Measurements from ENCODE around the gene UMAD1.
A peak's percentile ranks its signal among the peaks of the same experiment; 100 is the strongest.
"Not testable (repeated sequence)": the region's sequence is repeated elsewhere in the genome, so short reads cannot be mapped to it uniquely, and the experiment has no call there.

UMAD1 gene

DNA sequence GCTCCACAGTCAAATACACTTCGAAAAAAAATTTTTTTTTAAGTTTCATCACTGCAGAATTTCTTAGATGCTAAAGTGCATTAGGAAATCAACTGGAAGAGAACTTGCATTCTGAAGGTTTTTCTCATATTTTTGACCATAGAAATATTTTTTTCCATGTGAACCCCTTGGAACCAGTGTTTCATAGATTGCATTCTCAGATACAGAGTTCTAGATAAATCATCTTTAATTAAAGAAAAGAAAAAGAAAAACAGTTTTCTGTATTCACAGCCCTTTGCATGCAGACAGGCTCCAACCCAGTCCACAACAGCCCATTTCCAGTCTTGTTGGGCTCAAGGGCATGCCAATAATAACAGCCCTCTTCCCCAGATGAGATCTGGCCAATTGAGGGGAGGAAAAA, 153.4 kb downstream of the UMAD1 start:
- FAIRE-seq (no peak), DNase-seq (ENCODE audit: insufficient read length) (no peak)
- TF ChIP-seq POLR2A (IDR thresholded peaks at IDR 0.05; ENCODE audit: low read depth, low read length) (no peak), POLR2AphosphoS5 (IDR thresholded peaks at IDR 0.05; ENCODE audit: low read depth, low read length) (no peak), TAF1 (IDR thresholded peaks at IDR 0.05; ENCODE audit: borderline replicate concordance, low read depth, low read length) (no peak)

DNA sequence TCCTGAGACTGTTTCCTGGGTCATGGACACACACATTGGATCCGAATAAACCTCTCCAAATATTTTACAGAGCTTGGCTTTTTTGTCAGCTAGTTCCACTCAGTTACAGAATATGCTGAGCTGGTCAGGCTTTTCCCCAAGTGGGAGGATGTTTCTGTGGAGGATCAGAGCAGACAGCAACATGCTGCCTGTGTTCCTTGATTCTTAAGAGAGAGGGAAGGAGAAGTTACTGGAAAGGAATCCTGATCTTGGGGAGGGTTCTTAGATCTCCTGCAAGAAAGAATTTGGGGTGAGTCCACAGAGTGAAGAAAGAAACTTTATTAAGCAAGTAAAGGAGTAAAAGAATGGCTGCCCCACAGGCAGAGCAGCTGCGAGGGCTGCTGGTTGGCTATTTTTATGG, 154.7 kb downstream of the UMAD1 start:
- TF ChIP-seq TAF1 (IDR thresholded peaks at IDR 0.05; ENCODE audit: borderline replicate concordance, low read depth, low read length), result no peak
- TF ChIP-seq POLR2A (IDR thresholded peaks at IDR 0.05; ENCODE audit: low read depth, low read length), result no peak
- no peak for TF ChIP-seq POLR2AphosphoS5 (IDR thresholded peaks at IDR 0.05; ENCODE audit: low read depth, low read length)
- FAIRE-seq, result no peak
- no peak for DNase-seq (ENCODE audit: insufficient read length)

DNA sequence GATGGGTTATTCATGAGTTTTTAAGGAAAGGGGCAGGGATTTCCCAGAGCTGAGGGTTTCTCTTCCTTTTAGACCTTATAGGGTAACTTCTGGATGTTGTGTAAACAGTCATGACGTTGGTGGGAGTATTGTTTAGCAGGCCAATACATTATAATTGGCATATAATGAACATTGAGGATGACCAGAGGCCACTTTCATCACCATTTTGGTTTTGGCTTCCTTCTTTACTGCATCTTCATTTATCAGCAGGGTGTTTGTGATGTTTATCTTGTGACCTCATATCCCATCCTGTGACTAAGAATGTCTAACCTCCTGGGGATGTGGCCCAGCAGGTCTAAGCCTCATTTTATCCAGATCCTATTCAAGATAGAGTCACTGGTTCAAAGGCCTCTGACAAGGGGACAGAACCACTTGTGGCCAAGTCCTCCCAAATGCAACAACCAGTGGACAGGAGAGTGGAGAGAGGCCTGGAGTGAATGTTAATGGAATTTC, 155.1 kb downstream of the UMAD1 start:
- no peak for DNase-seq (ENCODE audit: insufficient read length)
- TF ChIP-seq POLR2A (IDR thresholded peaks at IDR 0.05; ENCODE audit: low read depth, low read length), result no peak
- TF ChIP-seq POLR2AphosphoS5 (IDR thresholded peaks at IDR 0.05; ENCODE audit: low read depth, low read length), result no peak
- no peak for TF ChIP-seq TAF1 (IDR thresholded peaks at IDR 0.05; ENCODE audit: borderline replicate concordance, low read depth, low read length)
- no peak for FAIRE-seq

DNA sequence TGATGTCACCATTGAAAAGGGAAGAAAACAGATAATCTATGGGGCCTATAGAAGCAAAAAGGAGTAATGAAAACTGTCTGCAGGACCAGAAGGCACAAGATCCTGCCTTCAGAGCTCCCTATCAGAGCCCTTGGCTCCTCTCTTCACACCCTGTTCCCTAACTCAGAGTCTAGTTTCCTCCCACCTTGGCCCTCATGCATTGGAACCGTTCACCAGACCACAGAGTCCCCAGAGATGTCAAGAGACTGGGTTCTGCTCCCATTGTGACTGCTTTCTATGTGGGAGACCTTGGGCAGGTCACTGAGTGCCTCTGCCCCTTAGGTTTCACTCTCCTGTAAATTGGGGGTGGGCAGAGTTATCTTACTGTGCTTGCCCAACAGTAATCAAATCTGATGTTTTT, 158.0 kb downstream of the UMAD1 start:
- no peak for DNase-seq (ENCODE audit: insufficient read length)
- TF ChIP-seq POLR2AphosphoS5 (IDR thresholded peaks at IDR 0.05; ENCODE audit: low read depth, low read length), result no peak
- TF ChIP-seq POLR2A (IDR thresholded peaks at IDR 0.05; ENCODE audit: low read depth, low read length), result no peak
- no peak for TF ChIP-seq TAF1 (IDR thresholded peaks at IDR 0.05; ENCODE audit: borderline replicate concordance, low read depth, low read length)
- no peak for FAIRE-seq

DNA sequence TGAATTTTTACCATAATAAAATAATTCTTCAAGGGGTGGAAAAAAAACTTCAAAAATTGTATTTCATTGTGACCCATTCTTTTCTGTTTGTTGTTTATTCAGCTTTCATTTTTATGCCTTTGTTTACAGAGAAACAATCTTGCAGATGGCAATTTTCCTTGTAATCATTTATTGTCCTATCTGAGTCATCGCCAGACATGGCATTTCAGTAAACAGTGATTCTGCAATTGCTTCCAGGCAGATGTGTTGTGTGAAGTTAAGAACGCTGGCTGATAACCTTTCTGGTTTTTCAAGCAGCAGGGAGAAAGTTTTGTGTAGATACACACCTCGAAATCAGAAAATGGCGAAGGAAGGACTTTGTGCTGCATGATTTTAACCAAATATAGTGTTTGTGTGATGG, 158.6 kb downstream of the UMAD1 start:
- DNase-seq (ENCODE audit: insufficient read length), result no peak

DNA sequence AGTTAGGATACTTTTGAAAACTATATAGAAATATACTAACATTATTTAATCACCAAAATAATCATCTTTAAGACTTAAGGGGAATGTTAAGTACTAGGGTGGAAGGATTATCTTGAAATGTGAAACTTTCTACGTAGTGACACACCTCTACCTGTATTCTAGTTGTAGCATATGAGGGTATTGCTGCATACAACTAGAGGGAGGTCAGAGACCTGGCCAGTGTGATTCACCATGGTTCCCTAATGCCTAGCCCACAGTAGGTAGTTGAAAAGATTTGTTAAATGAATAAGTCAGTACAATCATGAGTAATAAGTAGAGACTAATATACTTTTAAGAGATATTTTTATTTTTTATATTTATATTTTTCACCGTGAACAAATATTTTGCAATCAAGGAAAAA, 162.0 kb downstream of the UMAD1 start:
- FAIRE-seq (no peak), DNase-seq (ENCODE audit: insufficient read length) (no peak)
- TF ChIP-seq POLR2A (IDR thresholded peaks at IDR 0.05; ENCODE audit: low read depth, low read length) (no peak), TAF1 (IDR thresholded peaks at IDR 0.05; ENCODE audit: borderline replicate concordance, low read depth, low read length) (no peak), POLR2AphosphoS5 (IDR thresholded peaks at IDR 0.05; ENCODE audit: low read depth, low read length) (no peak)

More for the DNA sequence above, 158.6 kb downstream of the UMAD1 start:
- TF ChIP-seq POLR2A (IDR thresholded peaks at IDR 0.05; ENCODE audit: low read depth, low read length) (no peak), POLR2AphosphoS5 (IDR thresholded peaks at IDR 0.05; ENCODE audit: low read depth, low read length) (no peak), TAF1 (IDR thresholded peaks at IDR 0.05; ENCODE audit: borderline replicate concordance, low read depth, low read length) (no peak)
- FAIRE-seq, result no peak

DNA sequence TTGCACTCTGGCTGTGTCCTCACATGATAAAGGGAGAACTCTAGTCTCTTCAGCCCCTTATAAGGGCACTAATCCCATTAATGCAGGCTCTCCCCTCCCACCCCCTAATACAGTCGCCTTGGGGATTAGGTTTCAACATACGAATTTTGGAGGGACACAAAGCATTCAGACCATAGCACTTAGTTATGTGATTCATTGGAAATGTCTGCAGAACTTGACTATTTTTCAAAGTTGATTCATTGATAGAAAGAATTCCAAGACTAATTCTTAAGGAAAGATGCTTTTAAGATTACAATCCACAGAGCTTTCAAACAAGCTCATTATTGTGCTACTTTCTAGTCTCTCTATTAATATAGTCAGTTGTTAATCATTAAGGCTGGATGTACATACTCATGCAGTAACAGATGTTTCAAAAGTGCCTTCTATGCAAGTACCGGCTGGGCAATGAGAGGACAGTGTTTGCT, 163.2 kb downstream of the UMAD1 start:
- FAIRE-seq (no peak), DNase-seq (ENCODE audit: insufficient read length) (no peak)
- TF ChIP-seq POLR2A (IDR thresholded peaks at IDR 0.05; ENCODE audit: low read depth, low read length) (no peak), TAF1 (IDR thresholded peaks at IDR 0.05; ENCODE audit: borderline replicate concordance, low read depth, low read length) (no peak), POLR2AphosphoS5 (IDR thresholded peaks at IDR 0.05; ENCODE audit: low read depth, low read length) (no peak)

DNA sequence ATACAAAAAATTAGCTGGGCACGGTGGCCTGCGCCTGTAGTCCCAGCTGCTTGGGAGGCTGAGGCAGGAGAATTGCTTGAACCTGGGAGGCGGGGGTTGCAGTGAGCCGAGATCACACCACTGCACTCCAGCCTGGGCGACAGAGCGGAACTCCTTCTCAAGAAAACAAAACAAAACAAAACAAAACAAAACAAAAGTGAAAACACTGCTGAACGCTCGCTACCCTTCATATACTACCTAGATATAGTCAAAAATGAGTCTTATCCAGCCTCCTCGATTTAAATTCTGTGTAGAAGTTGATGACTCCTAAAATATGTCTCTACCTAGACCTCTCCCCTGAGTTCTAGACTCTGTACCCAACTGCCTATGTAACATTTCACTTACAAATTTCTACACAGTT, 164.3 kb downstream of the UMAD1 start:
- not testable (repeated sequence) for FAIRE-seq

DNA sequence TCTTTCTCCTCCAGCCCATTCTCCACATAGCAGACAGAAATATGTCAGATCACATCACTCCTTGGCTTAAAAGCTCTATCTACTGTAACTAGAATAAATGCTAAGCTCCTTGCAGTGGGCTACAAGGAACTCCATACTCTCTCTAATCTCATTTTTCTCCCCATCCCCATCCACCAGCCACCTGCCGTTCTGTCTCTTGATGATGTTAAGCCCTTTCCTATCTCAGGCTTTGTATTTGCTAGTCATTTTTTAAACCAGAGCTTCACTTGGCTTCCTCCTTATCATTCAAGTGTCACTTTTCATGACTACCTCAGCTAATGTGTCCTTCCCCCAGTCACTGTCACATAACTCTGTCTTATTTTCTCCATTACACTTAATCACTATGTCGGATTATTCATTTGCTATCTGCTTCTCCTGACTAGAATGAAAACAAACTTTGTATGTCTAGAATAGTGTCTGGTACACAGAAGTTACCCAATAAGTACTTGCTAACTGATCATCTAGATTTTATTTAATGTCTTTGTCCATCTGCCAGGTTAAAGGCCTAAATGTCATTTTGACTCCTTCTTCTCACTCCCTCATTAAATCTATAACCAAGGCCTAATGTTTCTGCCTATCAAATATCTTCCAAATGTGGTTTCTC, 165.1 kb downstream of the UMAD1 start:
- DNase-seq (ENCODE audit: insufficient read length) (no peak), FAIRE-seq (peak; percentile 83)

More for the DNA sequence above, 164.3 kb downstream of the UMAD1 start:
- DNase-seq (ENCODE audit: insufficient read length), result not testable (repeated sequence)

DNA sequence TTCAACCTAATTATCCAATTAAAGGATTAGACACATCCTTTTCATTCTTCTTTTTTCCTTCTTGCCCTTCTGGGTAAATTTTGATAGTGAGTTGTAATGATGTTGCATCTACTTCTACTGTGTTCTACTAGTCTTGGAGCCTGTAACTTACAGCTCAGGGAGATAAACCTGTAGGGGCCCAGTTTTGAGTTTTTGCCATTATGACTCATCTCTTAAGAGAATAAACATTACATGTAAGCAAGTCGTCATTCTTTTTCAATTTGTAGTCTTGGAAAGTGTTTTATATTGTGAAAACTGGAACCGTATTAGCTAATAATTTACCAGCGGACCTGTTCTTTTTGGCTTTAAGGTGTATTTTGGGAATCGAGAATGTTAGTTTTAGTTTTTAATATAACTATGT, 167.6 kb downstream of the UMAD1 start:
- TF ChIP-seq POLR2AphosphoS5 (IDR thresholded peaks at IDR 0.05; ENCODE audit: low read depth, low read length), result no peak
- no peak for TF ChIP-seq TAF1 (IDR thresholded peaks at IDR 0.05; ENCODE audit: borderline replicate concordance, low read depth, low read length)
- TF ChIP-seq POLR2A (IDR thresholded peaks at IDR 0.05; ENCODE audit: low read depth, low read length), result no peak
- FAIRE-seq (no peak), DNase-seq (ENCODE audit: insufficient read length) (no peak)

More for the DNA sequence above, 165.1 kb downstream of the UMAD1 start:
- TF ChIP-seq POLR2A (IDR thresholded peaks at IDR 0.05; ENCODE audit: low read depth, low read length) (no peak), TAF1 (IDR thresholded peaks at IDR 0.05; ENCODE audit: borderline replicate concordance, low read depth, low read length) (no peak), POLR2AphosphoS5 (IDR thresholded peaks at IDR 0.05; ENCODE audit: low read depth, low read length) (no peak)

DNA sequence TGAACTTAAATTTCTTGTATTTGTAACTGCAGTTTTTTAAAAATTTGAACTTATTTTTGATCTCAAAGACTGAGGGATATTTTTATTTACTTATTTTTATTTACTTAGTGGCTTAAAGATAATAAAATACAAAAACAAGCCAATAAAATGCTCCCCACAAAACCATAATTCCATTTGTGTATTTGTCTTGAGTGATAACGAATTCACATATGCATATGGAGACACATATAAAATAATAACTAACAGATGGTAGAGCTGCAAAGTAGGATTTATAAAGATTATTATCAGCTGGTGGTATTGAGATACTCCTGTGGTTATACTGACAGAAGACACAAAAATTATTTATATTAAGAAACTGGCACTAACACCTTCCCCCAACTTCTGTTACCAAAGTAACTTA, 168.1 kb downstream of the UMAD1 start:
- FAIRE-seq (no peak), DNase-seq (ENCODE audit: insufficient read length) (no peak)
- TF ChIP-seq POLR2A (IDR thresholded peaks at IDR 0.05; ENCODE audit: low read depth, low read length), result no peak
- no peak for TF ChIP-seq POLR2AphosphoS5 (IDR thresholded peaks at IDR 0.05; ENCODE audit: low read depth, low read length)
- no peak for TF ChIP-seq TAF1 (IDR thresholded peaks at IDR 0.05; ENCODE audit: borderline replicate concordance, low read depth, low read length)

DNA sequence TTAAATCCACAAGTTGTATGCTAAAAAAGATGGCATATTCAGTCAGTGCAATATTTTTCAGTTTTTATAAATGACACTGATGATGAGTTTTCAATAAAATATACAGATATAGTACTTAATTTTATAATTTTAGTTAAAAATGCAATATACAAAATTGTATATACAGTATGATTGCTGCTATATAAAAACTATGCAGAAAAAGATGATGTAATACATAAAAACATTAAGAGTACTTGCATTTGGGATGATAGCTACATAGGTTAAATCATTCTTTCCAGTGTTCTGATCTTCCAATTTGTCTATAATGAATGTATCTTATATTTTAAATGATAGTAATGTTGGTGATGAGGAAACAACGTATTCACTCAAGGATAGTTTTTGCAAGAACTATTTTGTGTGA, 169.8 kb downstream of the UMAD1 start:
- no peak for FAIRE-seq
- DNase-seq (ENCODE audit: insufficient read length), result no peak
- TF ChIP-seq POLR2A (IDR thresholded peaks at IDR 0.05; ENCODE audit: low read depth, low read length), result no peak
- no peak for TF ChIP-seq TAF1 (IDR thresholded peaks at IDR 0.05; ENCODE audit: borderline replicate concordance, low read depth, low read length)
- TF ChIP-seq POLR2AphosphoS5 (IDR thresholded peaks at IDR 0.05; ENCODE audit: low read depth, low read length), result no peak
